PC-3 (cell line): Measurements from ENCODE around the gene FOXN3. TPM values are rescaled to one million over a fixed set of nuclear protein-coding genes. Genes with fewer than 3 reads are reported as not detected.

Experiments
- ATAC-seq: fragments of 200-7000 bp; cut with Tn5 transposase; 2 replicates; pipeline ENCODE4 v1.9.1; 2020; ENCODE audit warnings: mild to moderate bottlenecking, moderate library complexity
- BruUV-seq: library from RNA; stranded (reverse); fragments of 400-500 nt; replicated peaks from 2 replicates; lab custom pipeline; 2021; lab: Mats Ljungman, UMichigan
- CTCF ChIA-PET: fragments of 300-600 bp; sonication (Branson Sonifier 250); formaldehyde crosslinking; loops from one replicate; lab custom pipeline; 2022; ENCODE audit warnings: antibody characterized with exemption; lab: Charles Lee
- POLR2A ChIA-PET: fragments of 300-600 bp; sonication (Branson Sonifier 250); formaldehyde crosslinking; loops from one replicate; lab custom pipeline; 2022; ENCODE audit warnings: antibody characterized with exemption; ENCODE audit not compliant: unreplicated experiment; lab: Charles Lee
- DNase-seq: peaks from one replicate; pipeline ENCODE4 v3.0.0-alpha.2; 2015
- H2AFZ ChIP-seq: fragments of 300-600 bp; sonication (generic); 2 replicates; pipeline ENCODE4 v1.6.0; 2016; ENCODE audit warnings: antibody characterized with exemption, low read length
- H3F3A ChIP-seq: fragments of 300-600 bp; sonication (generic); one replicate; pipeline ENCODE4 v1.6.0; 2017; ENCODE audit warnings: antibody characterized with exemption, low read length, control low read depth, mild to moderate bottlenecking; ENCODE audit not compliant: unreplicated experiment
- H3K27ac ChIP-seq: fragments of 300-600 bp; sonication (generic); 2 replicates; pipeline ENCODE4 v1.5.1; 2016; ENCODE audit warnings: mild to moderate bottlenecking, low read length
- H3K27me3 ChIP-seq: fragments of 300-600 bp; sonication (generic); 2 replicates; pipeline ENCODE4 v1.6.1; 2016; ENCODE audit warnings: low read length, mixed read lengths
- H3K36me3 ChIP-seq: fragments of 300-600 bp; sonication (generic); 2 replicates; pipeline ENCODE4 v1.6.1; 2016; ENCODE audit warnings: low read depth, mixed run types, low read length, mixed read lengths
- H3K4me1 ChIP-seq: fragments of 300-600 bp; sonication (generic); 2 replicates; pipeline ENCODE4 v1.5.1; 2016; ENCODE audit warnings: low read length; ENCODE audit not compliant: insufficient read depth
- H3K4me2 ChIP-seq: fragments of 300-600 bp; sonication (generic); 2 replicates; pipeline ENCODE4 v1.6.0; 2016; ENCODE audit warnings: low read length
- H3K4me3 ChIP-seq: fragments of 300-600 bp; sonication (generic); 2 replicates; pipeline ENCODE4 v1.5.1; 2016; ENCODE audit warnings: mild to moderate bottlenecking, low read length, mixed read lengths
- H3K79me2 ChIP-seq: fragments of 300-600 bp; sonication (generic); 2 replicates; pipeline ENCODE4 v1.6.1; 2017; ENCODE audit warnings: low read length, mixed read lengths
- H3K9ac ChIP-seq: fragments of 300-600 bp; sonication (generic); 2 replicates; pipeline ENCODE4 v1.6.0; 2016; ENCODE audit warnings: mild to moderate bottlenecking, low read length
- H3K9me2 ChIP-seq: fragments of 300-600 bp; sonication (generic); replicated peaks from 2 replicates; pipeline ENCODE4 v1.6.1; 2016; ENCODE audit warnings: mixed run types, low read length, mixed read lengths
- H3K9me3 ChIP-seq: fragments of 300-600 bp; sonication (generic); 2 replicates; pipeline ENCODE4 v1.6.1; 2016; ENCODE audit warnings: low read length, mixed read lengths
- H4K20me1 ChIP-seq: fragments of 300-600 bp; sonication (generic); 2 replicates; pipeline ENCODE4 v1.6.1; 2016; ENCODE audit warnings: low read length, mixed read lengths
- CTCF ChIP-seq: fragments of 300-600 bp; sonication (generic); conservative IDR thresholded peaks from 2 replicates; pipeline ENCODE4 v1.5.1; 2017; ENCODE audit warnings: antibody characterized with exemption, low read depth, mild to moderate bottlenecking, low read length
- EZH2 ChIP-seq: fragments of 300-600 bp; sonication (generic); IDR thresholded peaks from one replicate; pipeline ENCODE4 v1.6.1; 2017; ENCODE audit warnings: antibody characterized with exemption, mild to moderate bottlenecking, low read length; ENCODE audit not compliant: unreplicated experiment
- EZH2phosphoT487 ChIP-seq: fragments of 300-600 bp; sonication (generic); IDR thresholded peaks from 2 replicates; pipeline ENCODE4 v1.6.1; 2018; ENCODE audit warnings: mild to moderate bottlenecking, antibody characterized with exemption, low read length, borderline replicate concordance
- intact Hi-C: fragments of 100-400 bp; cut with micrococcal nuclease; formaldehyde crosslinking; loops from 2 replicates; pipeline ENCODE4 v1.9.0; 2023
- total RNA-seq: library from RNA; depleted of rRNA; stranded (reverse); fragments of >200 nt; gene quantifications from 2 replicates; pipeline ENCODE4 v1.2.3, GENCODE V29; 2014

Gene FOXN3
- total RNA-seq, 1 experiment from 2014 or later = 13.3 TPM

GRCh38 chr14:89123215-89123614, 293.8 kb downstream of the FOXN3 start:
- Histone ChIP-seq H3K36me3 (no peaks in the 10 kb centered on the region), H2AFZ (no peak overlapping the region), H3K4me1 (peaks cover 9% of the 10 kb centered on the region), H3F3A (no peaks in the 10 kb centered on the region), H3K9me3 (no peaks in the 10 kb centered on the region), H3K27me3 (peaks cover 16% of the 10 kb centered on the region), H4K20me1 (no peaks in the 10 kb centered on the region), H3K79me2 (no peaks in the 10 kb centered on the region), H3K4me2 (no peak overlapping the region), H3K4me3 (no peak overlapping the region), H3K9ac (no peak overlapping the region), H3K9me2 (no peaks in the 10 kb centered on the region), H3K27ac (no peak overlapping the region)
- intact Hi-C loops = no loop called here
- BruUV-seq = no TSS peak
- ChIA-PET CTCF (no interaction called here), POLR2A (no interaction called here)
- DNase-seq (no peak), ATAC-seq (no peak)
- no peak for TF ChIP-seq CTCF
- TF ChIP-seq EZH2 = no peak
- TF ChIP-seq EZH2phosphoT487 = no peak

- ChIA-PET POLR2A (no interaction called here), CTCF (no interaction called here)
- no peaks in the 10 kb centered on the region for H3K9me2 ChIP-seq
- intact Hi-C loops = no loop called here
- H3K9me3 ChIP-seq = no peaks in the 10 kb centered on the region
- ATAC-seq (no peak), DNase-seq (no peak)
- H3K4me1 ChIP-seq = peaks cover 9% of the 10 kb centered on the region
- H3K27ac ChIP-seq = no peak overlapping the region
- BruUV-seq = no TSS peak
- no peaks in the 10 kb centered on the region for H3F3A ChIP-seq
- peaks cover 19% of the 10 kb centered on the region for H3K27me3 ChIP-seq
- TF ChIP-seq EZH2 = no peak
- no peak for TF ChIP-seq EZH2phosphoT487
- no peaks in the 10 kb centered on the region for H3K79me2 ChIP-seq
- no peaks in the 10 kb centered on the region for H4K20me1 ChIP-seq
- no peak overlapping the region for H2AFZ ChIP-seq
- H3K4me3 ChIP-seq = no peak overlapping the region
- no peak overlapping the region for H3K9ac ChIP-seq
- no peak overlapping the region for H3K4me2 ChIP-seq
- H3K36me3 ChIP-seq = no peaks in the 10 kb centered on the region
These were observed 294.9 kb downstream of the FOXN3 start for GRCh38 chr14:89121968-89122620.

- no peak overlapping the region for H3K9ac ChIP-seq
- H3K79me2 ChIP-seq = no peaks in the 10 kb centered on the region
- no peak for ATAC-seq
- no peak overlapping the region for H2AFZ ChIP-seq
- CTCF ChIA-PET = no interaction called here
- POLR2A ChIA-PET = interaction anchor here (0.5 kb wide), 1 partner anchor 654 kb away, joined by 3 read pairs; no protein-coding TSS in a partner anchor
- no TSS peak for BruUV-seq
- H3K27me3 ChIP-seq = peaks cover 6% of the 10 kb centered on the region; the same call in 1 of the 2 replicates
- H3K9me2 ChIP-seq = no peaks in the 10 kb centered on the region
- intact Hi-C loops = no loop called here
- H3K4me3 ChIP-seq = no peak overlapping the region
- no peak for TF ChIP-seq CTCF
- TF ChIP-seq EZH2 = no peak
- TF ChIP-seq EZH2phosphoT487 = no peak
- H3K4me2 ChIP-seq = no peak overlapping the region
- no peak for DNase-seq
- H3K9me3 ChIP-seq = no peaks in the 10 kb centered on the region
- no peaks in the 10 kb centered on the region for H3K36me3 ChIP-seq
- H4K20me1 ChIP-seq = no peaks in the 10 kb centered on the region
- H3F3A ChIP-seq = no peaks in the 10 kb centered on the region
- no peaks in the 10 kb centered on the region for H3K4me1 ChIP-seq
- H3K27ac ChIP-seq = no peak overlapping the region
These were observed 300.0 kb downstream of the FOXN3 start for GRCh38 chr14:89117012-89117411.
